GM12801 (cell line): ENCODE measurements around the gene OTUD4.

Experiments used
- TF ChIP-seq, protein P1 (sequence below): IDR thresholded peaks from one replicate; pipeline ENCODE4 v1.5.1; 2011; ENCODE audit warnings: control low read depth; ENCODE audit not compliant: insufficient read length; ENCODE audit errors: extremely low read depth

Gene OTUD4

DNA sequence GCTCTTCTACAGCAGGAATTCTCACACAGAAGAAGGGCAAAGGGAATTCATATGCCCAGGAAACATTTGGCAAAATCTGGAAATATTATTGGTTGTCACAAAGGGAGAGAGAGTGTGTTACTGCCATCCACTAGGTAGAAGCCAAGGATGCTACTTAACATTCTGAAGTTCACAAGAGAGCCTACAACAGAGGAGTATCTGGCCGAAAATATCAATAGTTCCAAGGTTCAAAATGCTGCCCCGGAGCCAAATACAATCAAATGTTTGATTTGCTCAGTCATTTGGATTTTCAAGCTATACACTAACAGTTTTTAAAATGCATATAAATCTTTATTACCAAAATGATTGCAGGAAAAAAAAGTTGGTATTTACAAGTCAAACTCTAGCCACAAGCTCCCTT is 18.8 kb downstream of the OTUD4 start:
- TF ChIP-seq, protein P1, sequence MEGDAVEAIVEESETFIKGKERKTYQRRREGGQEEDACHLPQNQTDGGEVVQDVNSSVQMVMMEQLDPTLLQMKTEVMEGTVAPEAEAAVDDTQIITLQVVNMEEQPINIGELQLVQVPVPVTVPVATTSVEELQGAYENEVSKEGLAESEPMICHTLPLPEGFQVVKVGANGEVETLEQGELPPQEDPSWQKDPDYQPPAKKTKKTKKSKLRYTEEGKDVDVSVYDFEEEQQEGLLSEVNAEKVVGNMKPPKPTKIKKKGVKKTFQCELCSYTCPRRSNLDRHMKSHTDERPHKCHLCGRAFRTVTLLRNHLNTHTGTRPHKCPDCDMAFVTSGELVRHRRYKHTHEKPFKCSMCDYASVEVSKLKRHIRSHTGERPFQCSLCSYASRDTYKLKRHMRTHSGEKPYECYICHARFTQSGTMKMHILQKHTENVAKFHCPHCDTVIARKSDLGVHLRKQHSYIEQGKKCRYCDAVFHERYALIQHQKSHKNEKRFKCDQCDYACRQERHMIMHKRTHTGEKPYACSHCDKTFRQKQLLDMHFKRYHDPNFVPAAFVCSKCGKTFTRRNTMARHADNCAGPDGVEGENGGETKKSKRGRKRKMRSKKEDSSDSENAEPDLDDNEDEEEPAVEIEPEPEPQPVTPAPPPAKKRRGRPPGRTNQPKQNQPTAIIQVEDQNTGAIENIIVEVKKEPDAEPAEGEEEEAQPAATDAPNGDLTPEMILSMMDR = no peak

DNA sequence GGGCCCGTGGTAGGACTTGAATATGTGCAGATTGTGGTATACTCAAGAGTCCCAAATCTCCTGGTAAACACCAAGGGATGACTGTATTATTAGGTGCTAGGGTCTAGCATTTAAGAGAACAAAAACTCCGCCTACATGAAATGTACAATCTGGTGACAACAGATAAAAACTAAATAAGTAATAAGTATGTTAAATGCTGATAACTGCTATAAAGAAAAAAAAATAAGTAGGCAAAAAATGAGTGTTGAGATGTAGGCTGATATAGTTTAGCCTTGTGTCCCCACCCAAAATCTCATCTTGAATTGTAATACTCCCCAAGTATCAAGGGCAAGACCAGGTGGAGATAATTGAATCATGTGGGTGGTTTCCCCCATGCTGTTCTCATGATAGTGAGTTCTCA is 23.4 kb downstream of the OTUD4 start:
- TF ChIP-seq, protein P1 = no peak

DNA sequence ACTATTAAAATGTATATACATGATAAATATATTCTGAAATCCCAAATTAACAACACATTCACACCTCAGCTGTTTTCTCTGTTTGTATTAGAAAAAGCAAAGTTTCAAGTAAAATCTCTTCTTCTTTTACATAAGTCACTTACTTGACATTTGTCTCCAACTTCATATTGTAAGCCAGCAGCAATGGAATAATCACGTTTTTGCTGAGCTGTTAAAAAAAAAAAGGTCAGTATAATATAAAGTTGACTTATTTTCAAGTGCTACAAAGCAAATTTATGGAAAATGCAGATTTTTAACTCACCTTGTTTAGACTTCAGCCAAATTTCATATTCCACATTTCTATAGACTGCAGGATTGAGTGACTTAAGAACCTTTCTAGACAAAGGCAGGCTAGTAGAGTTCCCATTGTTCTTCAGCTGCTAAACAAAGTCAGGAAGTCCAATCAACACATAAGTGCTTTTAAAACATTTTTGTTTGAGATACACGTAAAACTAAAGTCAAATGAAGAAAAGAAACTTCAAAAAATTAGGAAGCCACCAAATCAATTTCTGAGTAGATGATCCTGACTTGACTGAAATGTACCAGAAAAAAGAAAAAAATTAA is 25.0 kb downstream of the OTUD4 start:
- TF ChIP-seq, protein P1 = no peak

DNA sequence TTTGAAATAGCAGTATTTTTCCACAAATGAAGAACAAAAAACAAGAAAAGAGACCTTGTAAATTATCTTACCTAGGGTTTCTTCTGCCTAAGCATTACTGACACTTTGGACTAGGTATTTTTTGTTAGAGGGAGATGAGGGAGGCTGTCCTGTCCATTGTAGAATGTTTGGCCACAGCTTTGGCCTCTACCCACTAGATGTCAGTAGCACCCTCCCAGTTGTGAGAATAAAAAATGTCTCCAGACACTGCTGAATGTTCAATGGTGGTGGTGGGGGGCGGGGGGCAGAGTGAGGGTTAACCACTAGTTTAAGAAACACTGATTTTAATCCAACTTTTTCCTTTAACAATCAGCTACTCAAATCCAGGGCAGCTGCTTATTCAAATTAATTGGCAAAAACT is 25.8 kb downstream of the OTUD4 start:
- TF ChIP-seq, protein P1 = no peak

DNA sequence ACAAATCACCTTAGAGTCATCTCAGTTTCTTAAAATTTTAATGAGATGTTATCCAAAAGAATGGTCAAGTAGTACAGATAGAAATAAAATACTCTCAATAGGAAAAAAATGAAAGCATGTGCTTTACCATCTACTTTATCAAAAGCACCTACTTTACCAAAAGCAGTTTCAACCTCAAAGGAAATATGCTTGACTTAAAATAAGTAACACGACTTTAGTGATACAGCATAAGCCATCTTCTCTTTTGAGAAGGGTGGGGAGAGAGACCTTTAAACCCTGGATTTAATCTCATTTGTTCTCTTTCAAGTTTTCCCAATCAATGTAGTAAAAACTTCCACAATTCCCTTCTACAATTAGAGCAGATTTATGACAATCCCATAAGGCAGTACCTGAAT is 26.5 kb downstream of the OTUD4 start:
- TF ChIP-seq, protein P1 = no peak

DNA sequence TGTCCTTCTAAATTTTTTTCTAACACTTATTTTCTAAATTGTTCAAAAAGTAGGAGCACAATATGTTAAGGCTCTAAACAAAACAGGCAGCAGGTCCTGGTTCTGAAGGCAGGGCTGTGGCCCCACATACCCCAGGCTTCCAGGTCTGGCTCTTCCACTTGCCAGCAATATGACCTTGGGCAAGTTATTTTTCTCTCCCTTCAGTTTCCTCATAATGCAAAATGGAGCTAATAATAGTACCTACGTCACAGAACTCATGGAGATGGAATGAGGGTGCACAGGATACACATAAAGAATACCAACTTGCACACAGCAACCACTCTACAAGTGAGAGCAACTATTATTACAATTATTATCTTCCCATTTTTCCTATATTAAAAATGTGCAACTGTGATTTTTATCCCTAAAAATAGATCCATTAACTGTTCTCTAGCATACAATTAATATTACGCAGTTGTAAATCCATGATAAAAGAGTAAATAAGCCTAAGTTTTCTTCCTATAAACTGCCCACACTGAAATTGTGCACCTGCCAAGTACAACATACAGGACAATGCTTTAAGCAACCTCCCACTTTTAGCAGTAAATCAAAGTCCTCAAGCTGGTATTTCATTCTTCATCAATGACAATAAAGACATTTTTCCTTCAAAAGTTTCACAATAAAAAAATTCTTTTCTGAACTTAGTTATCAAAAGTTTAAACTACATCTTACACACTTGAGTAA is 27.0 kb downstream of the OTUD4 start:
- TF ChIP-seq, protein P1 = no peak

DNA sequence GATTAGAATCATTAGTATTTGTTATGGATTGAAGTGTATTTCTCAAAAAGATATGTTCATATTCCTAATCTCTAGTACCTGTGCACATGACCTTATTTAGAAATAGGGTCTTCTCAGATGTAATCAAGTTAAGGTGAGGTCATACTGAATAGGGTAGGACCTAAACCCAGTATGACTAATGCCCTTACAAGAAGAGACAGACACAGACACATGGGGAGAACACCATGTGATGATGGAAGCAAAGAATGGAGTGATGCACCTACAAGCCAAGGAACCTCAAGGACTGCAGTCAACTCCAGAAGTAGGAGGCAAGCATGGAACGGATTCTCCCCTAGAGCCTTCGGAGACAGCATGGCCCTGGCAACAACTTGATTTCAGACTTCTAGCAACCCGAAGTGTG is 31.4 kb downstream of the OTUD4 start:
- TF ChIP-seq, protein P1 = no peak
